Stimulated activated CD8-positive, alpha-beta memory T cell treated with anti-CD3 and anti-CD28 coated beads, Interleukin-7, amount 100 ng/mL, for 1 hour (primary cell): Measurements from ENCODE around the gene ALKBH7.

ENCODE experiments used
- DNase-seq, 2 donors: peaks; one replicate each; pipeline ENCODE4 v3.0.0-alpha.2; 2020; ENCODE audit warnings: low read depth in 2 of 2

ALKBH7 gene

GRCh38 chr19:6424195-6424938 is 51.8 kb downstream of the ALKBH7 start, which contains the start of gene KHSRP:
KHSRP (minus strand) TSS chr19:6424811; CDS start chr19:6424701, 110 bp downstream.
- no peak for DNase-seq
